GM23338 (cell line): ENCODE results near the gene ARHGAP10. TPM values are rescaled to one million over a fixed set of nuclear protein-coding genes. Genes with fewer than 3 reads are reported as not detected.

Source experiments
- ATAC-seq: fragments of 200-7000 bp; cut with Tn5 transposase; 3 replicates; pipeline ENCODE4 v1.9.1; 2020
- DNase-seq: peaks from one replicate; pipeline ENCODE4 v3.0.0-alpha.2; 2015; ENCODE audit warnings: low spot score
- H2AFZ ChIP-seq: fragments of 200-600 bp; sonication (generic); 2 replicates; pipeline ENCODE4 v1.8.0; 2016; ENCODE audit warnings: antibody characterized with exemption, mild to moderate bottlenecking, moderate library complexity
- H3F3A ChIP-seq: fragments of 200-600 bp; sonication (generic); replicated peaks from 2 replicates; pipeline ENCODE4 v1.8.0; 2017; ENCODE audit warnings: antibody characterized with exemption, mixed run types, low read depth
- H3K27ac ChIP-seq: fragments of 200-600 bp; sonication (generic); 2 replicates; pipeline ENCODE4 v1.6.1; 2016; ENCODE audit warnings: low read depth
- H3K27me3 ChIP-seq: fragments of 200-600 bp; sonication (generic); 2 replicates; pipeline ENCODE4 v1.8.0; 2016; ENCODE audit warnings: mild to moderate bottlenecking, mixed run types, moderate library complexity; ENCODE audit not compliant: insufficient read depth
- H3K36me3 ChIP-seq: fragments of 200-600 bp; sonication (generic); 2 replicates; pipeline ENCODE4 v1.8.0; 2016; ENCODE audit warnings: mild to moderate bottlenecking; ENCODE audit not compliant: insufficient read depth
- H3K4me1 ChIP-seq: fragments of 200-600 bp; sonication (generic); 2 replicates; pipeline ENCODE4 v1.8.0; 2016; ENCODE audit warnings: mild to moderate bottlenecking, moderate library complexity; ENCODE audit not compliant: insufficient read depth
- H3K4me2 ChIP-seq: fragments of 200-600 bp; sonication (generic); 2 replicates; pipeline ENCODE4 v1.7.1; 2017; ENCODE audit warnings: mixed run types
- H3K4me3 ChIP-seq: fragments of 200-600 bp; sonication (generic); 2 replicates; pipeline ENCODE4 v1.6.1; 2016; ENCODE audit warnings: mixed run types
- H3K79me2 ChIP-seq: fragments of 200-600 bp; sonication (generic); replicated peaks from 2 replicates; pipeline ENCODE4 v1.8.0; 2017; ENCODE audit warnings: mild to moderate bottlenecking; ENCODE audit not compliant: insufficient read depth
- H3K9me2 ChIP-seq: fragments of 200-600 bp; sonication (generic); 2 replicates; pipeline ENCODE4 v1.8.0; 2017; ENCODE audit not compliant: insufficient read depth
- H4K20me1 ChIP-seq: fragments of 200-600 bp; sonication (generic); replicated peaks from 2 replicates; pipeline ENCODE4 v1.8.0; 2017; ENCODE audit warnings: mild to moderate bottlenecking; ENCODE audit not compliant: insufficient read depth
- H3K27ac Mint-ChIP-seq: 2 replicates; pipeline ENCODE4 v1.8.0; 2020; ENCODE audit warnings: inconsistent platforms, mild to moderate bottlenecking, moderate library complexity, mixed read lengths
- H3K27me3 Mint-ChIP-seq: 3 replicates; pipeline ENCODE4 v1.8.0; 2022; ENCODE audit warnings: low read depth, mild to moderate bottlenecking, moderate library complexity, mixed read lengths, inconsistent platforms; ENCODE audit not compliant: insufficient read depth, poor library complexity
- H3K36me3 Mint-ChIP-seq: 3 replicates; pipeline ENCODE4 v1.8.0; 2021; ENCODE audit warnings: low read depth, mild to moderate bottlenecking, inconsistent platforms, moderate library complexity, mixed read lengths
- H3K4me1 Mint-ChIP-seq: 3 replicates; pipeline ENCODE4 v1.8.0; 2020; ENCODE audit warnings: mild to moderate bottlenecking, inconsistent platforms, mixed read lengths
- H3K4me3 Mint-ChIP-seq: 3 replicates; pipeline ENCODE4 v1.8.0; 2021; ENCODE audit warnings: moderate library complexity, mild to moderate bottlenecking, inconsistent platforms, mixed read lengths
- H3K9me3 Mint-ChIP-seq: 3 replicates; pipeline ENCODE4 v1.8.0; 2020; ENCODE audit warnings: moderate library complexity, mild to moderate bottlenecking, inconsistent platforms, mixed read lengths
- CREB1 ChIP-seq: fragments of 250-450 bp; sonication (Bioruptor Pico); IDR thresholded peaks from 2 replicates; pipeline ENCODE4 v1.5.0; 2020; ENCODE audit warnings: low read depth, mild to moderate bottlenecking, moderate library complexity
- CTCF ChIP-seq, 2 experiments: fragments of 200-600 bp in 1 of 2; sonication (generic) in 1 of 2; conservative IDR thresholded peaks; 2 replicates each; pipeline versions ENCODE4 v1.5.1 to v1.6.1; 2016 to 2017; ENCODE audit warnings: antibody characterized with exemption in 2 of 2, low read depth in 2 of 2, mild to moderate bottlenecking in 2 of 2, moderate library complexity in 1 of 2
- EZH2 ChIP-seq: fragments of 200-600 bp; sonication (generic); IDR thresholded peaks from one replicate; pipeline ENCODE4 v1.8.0; 2017; ENCODE audit warnings: antibody characterized with exemption, mild to moderate bottlenecking, low read depth; ENCODE audit not compliant: unreplicated experiment
- EZH2phosphoT487 ChIP-seq: fragments of 200-600 bp; sonication (generic); IDR thresholded peaks from one replicate; pipeline ENCODE4 v1.8.1; 2018; ENCODE audit warnings: antibody characterized with exemption; ENCODE audit not compliant: unreplicated experiment
- NANOG ChIP-seq: IDR thresholded peaks from 2 replicates; pipeline ENCODE4 v1.6.1; 2016; ENCODE audit warnings: antibody characterized with exemption, borderline replicate concordance
- REST ChIP-seq: IDR thresholded peaks from one replicate; pipeline ENCODE4 v1.6.1; 2018; ENCODE audit warnings: antibody characterized with exemption; ENCODE audit not compliant: unreplicated experiment
- STAT1 ChIP-seq: IDR thresholded peaks from one replicate; pipeline ENCODE4 v1.6.1; 2016; ENCODE audit warnings: antibody characterized with exemption; ENCODE audit not compliant: unreplicated experiment
- ZNF114 ChIP-seq: fragments of 250-450 bp; sonication (Bioruptor Pico); IDR thresholded peaks from 2 replicates; pipeline ENCODE4 v1.5.0; 2020; ENCODE audit warnings: mild to moderate bottlenecking, moderate library complexity
- ZNF331 ChIP-seq: fragments of 250-450 bp; sonication (Bioruptor Pico); IDR thresholded peaks from 2 replicates; pipeline ENCODE4 v1.5.0; 2020; ENCODE audit warnings: low read depth, mild to moderate bottlenecking, moderate library complexity
- ZNF462 ChIP-seq: fragments of 250-450 bp; sonication (Bioruptor Pico); IDR thresholded peaks from 2 replicates; pipeline ENCODE4 v1.5.0; 2020; ENCODE audit warnings: mild to moderate bottlenecking, moderate library complexity
- polyA plus RNA-seq: library from polyadenylated mRNA; unstranded; fragments of >200 nt; fragmentation: Nextera tagmentation; extraction: Ambion mirVana; gene quantifications from 2 replicates; pipeline ENCODE4 v1.2.1, GENCODE V29; 2016
- total RNA-seq: library from RNA; depleted of rRNA; stranded (reverse); fragments of >200 nt; shearing (Covaris generic); gene quantifications from 2 replicates; pipeline ENCODE4 v1.2.3, GENCODE V29; 2014

The ARHGAP10 gene
- total and polyA plus RNA-seq, 2 experiments from 2014 or later = 5.1 to 6.3 TPM

GRCh38 chr4:147964266-147964880 lies 232.5 kb downstream of the ARHGAP10 start:
- Histone ChIP-seq H3K79me2 (no peaks in the 10 kb centered on the region), H3K4me3 (no peak overlapping the region), H3K27me3 (no peaks in the 10 kb centered on the region), H3K9me2 (no peaks in the 10 kb centered on the region; the same call in 1 of the 2 replicates), H4K20me1 (no peaks in the 10 kb centered on the region), H3F3A (no peaks in the 10 kb centered on the region), H3K36me3 (no peaks in the 10 kb centered on the region), H2AFZ (no peak overlapping the region), H3K4me1 (peaks cover 10% of the 10 kb centered on the region), H3K4me2 (no peak overlapping the region), H3K27ac (no peak overlapping the region)
- no peak for DNase-seq
- no peaks in the 10 kb centered on the region for H3K9me3 Mint-ChIP-seq
- ATAC-seq = no peak
- H3K27me3 Mint-ChIP-seq = peaks cover 3% of the 10 kb centered on the region
- H3K27ac Mint-ChIP-seq = peak overlapping the region; percentile 19; the same call in 1 of the 2 replicates
- TF ChIP-seq ZNF114 (CRISPR knock-in tag) (no peak), EZH2phosphoT487 (no peak), CREB1 (no peak), ZNF331 (no peak), STAT1 (no peak)
- no peaks in the 10 kb centered on the region; the same call in 2 of the 3 replicates for H3K36me3 Mint-ChIP-seq
- H3K4me3 Mint-ChIP-seq = no peak overlapping the region
- peaks cover 23% of the 10 kb centered on the region for H3K4me1 Mint-ChIP-seq

- no peak overlapping the region for H3K27ac ChIP-seq
- no peak overlapping the region for H3K4me3 ChIP-seq
- H3K9me3 Mint-ChIP-seq = no peaks in the 10 kb centered on the region
- DNase-seq (no peak), ATAC-seq (no peak)
- peaks cover 17% of the 10 kb centered on the region for H3K4me1 ChIP-seq
- H4K20me1 ChIP-seq = no peaks in the 10 kb centered on the region
- H3K27me3 ChIP-seq = no peaks in the 10 kb centered on the region
- peaks cover 29% of the 10 kb centered on the region for H3K4me1 Mint-ChIP-seq
- H3F3A ChIP-seq = no peaks in the 10 kb centered on the region
- no peaks in the 10 kb centered on the region for H3K36me3 ChIP-seq
- no peaks in the 10 kb centered on the region; the same call in 2 of the 3 replicates for H3K36me3 Mint-ChIP-seq
- H3K4me2 ChIP-seq = no peak overlapping the region
- H2AFZ ChIP-seq = no peak overlapping the region
- no peak overlapping the region for H3K4me3 Mint-ChIP-seq
- H3K27me3 Mint-ChIP-seq = peaks cover 3% of the 10 kb centered on the region
- no peaks in the 10 kb centered on the region for H3K79me2 ChIP-seq
- H3K27ac Mint-ChIP-seq = no peak overlapping the region
- no peaks in the 10 kb centered on the region; the same call in 1 of the 2 replicates for H3K9me2 ChIP-seq
- no peak for TF ChIP-seq ZNF331
- no peak for TF ChIP-seq REST
- TF ChIP-seq EZH2 = no peak
- no peak for TF ChIP-seq EZH2phosphoT487
- no peak for TF ChIP-seq ZNF114 (CRISPR knock-in tag)
- no peak for TF ChIP-seq CTCF (conservative IDR thresholded peaks at IDR 0.05; ENCODE audit: low read depth in 2 of 2)
- no peak for TF ChIP-seq ZNF462 (CRISPR knock-in tag)
- no peak for TF ChIP-seq STAT1
- TF ChIP-seq NANOG = no peak
These were observed 233.2 kb downstream of the ARHGAP10 start for GRCh38 chr4:147965056-147965455.
